HG03139 (cell line): ENCODE data around the gene PITHD1.
"Not testable (repeated sequence)": the region's sequence is repeated elsewhere in the genome, so short reads cannot be mapped to it uniquely, and the experiment has no call there.

ENCODE experiments used
- ATAC-seq: cut with Tn5 transposase; IDR thresholded peaks from one replicate; pipeline ENCODE4 v1.9.1; 2021; ENCODE audit not compliant: unreplicated experiment

PITHD1 gene

DNA sequence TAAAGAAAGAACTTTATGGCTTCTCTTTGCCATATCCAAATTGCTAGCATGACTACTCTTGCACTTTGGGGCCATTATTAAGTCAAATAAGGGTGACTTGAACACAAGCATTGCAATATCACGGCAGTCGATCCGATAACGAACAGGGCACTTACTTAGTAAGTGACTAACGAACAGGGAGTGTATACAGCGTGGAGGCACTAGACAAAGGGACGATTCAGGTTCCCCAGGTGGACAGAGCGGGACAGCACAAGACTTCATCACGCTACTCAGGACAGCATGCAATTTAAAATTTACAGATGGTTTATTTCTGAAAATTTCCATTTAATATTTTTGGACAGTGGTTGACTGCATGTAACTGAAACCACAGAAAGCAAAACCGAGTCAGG lies 5.4 kb upstream of the PITHD1 start:
- no peak for ATAC-seq

DNA sequence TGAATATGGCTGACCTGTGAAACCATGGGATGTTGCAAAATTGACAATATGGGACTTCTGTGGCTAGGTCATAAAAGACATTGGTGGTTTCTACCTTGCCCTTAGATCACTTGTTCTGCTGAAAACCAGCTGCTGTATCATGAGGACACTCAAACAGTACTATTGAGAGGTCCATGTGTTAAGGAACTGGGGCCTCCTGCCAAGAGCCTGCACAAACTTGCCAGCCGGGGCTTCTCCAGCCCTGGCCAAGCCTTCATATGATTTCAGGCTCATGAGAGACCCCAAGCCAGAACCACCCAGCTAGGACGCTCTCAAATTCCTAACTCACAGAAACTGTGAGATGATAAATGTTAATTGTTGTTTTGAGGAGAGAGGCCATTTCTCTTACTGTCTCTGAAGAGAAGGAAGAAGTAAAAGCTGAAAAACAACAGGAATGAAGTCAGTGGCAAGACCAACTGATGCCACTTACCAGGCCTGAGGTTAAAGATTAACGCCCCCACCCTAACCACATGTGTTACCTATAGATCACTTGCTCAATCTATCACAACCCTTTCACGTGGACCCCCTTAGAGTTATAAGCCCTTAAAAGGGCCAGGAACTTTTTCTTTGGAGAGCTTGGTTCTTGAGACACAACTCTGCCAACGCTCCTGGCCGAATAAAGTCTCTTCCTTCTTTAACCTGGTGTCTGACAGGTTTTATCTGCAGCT lies 3.9 kb upstream of the PITHD1 start:
- ATAC-seq = no peak

DNA sequence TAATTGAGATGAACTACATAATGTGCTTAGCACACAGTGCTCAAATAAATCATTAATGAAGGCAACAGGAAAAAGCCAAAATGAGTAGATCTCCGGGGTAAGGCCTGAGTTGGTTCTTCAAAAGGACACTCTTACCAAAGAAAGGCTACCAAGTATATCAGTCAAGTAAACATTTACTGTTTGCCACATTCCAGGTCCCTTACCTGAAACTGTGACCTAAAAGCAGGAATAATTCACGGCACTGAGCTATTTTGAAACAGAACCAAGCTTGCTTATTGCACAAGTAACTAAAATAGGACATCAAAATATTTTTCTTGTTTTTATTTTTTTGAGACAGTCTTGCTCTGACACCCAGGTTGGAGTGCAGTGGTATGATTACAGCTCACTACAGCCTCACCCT lies 2.0 kb upstream of the PITHD1 start:
- no peak for ATAC-seq

DNA sequence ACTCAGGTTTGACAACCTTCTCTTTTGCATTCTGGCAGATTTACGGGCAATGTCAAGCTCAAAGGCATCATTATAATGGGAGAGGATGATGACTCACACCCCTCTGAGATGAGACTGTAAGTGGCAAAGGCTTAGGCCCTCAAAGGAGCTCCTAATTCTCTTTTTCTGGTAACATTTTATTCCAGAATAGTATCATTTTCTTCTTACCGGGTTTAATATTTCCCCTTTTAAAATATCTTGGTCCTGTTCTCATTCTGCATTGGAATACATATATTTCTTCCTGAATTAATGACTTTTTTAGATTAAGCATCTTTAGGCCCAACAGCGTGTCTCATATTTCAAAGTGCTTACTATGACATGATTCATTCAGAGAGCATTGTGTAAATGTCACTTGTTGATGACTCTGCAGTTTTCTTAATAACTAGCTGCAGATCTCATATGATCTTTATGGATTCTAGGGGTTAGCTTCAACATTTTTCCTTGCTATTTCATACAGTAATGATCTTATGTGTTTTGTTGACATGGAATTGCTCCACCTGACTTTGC lies 1.7 kb downstream of the PITHD1 start:
- ATAC-seq = no peak

DNA sequence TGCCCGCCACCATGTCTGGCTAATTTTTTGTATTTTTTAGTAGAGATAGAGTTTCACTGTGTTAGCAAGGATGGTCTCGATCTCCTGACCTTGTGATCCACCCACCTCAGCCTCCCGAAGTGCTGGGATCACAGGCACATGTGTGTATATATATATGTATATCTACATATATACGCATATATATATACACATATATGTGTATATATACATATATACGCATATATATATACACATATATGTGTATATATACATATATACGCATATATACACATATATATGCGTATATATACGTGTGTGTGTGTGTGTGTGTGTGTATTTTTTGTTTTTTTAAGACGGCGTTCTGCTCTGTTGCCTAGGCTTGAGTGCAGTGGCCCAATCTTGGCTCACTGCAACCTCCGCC lies 4.9 kb downstream of the PITHD1 start:
- ATAC-seq = not testable (repeated sequence)

DNA sequence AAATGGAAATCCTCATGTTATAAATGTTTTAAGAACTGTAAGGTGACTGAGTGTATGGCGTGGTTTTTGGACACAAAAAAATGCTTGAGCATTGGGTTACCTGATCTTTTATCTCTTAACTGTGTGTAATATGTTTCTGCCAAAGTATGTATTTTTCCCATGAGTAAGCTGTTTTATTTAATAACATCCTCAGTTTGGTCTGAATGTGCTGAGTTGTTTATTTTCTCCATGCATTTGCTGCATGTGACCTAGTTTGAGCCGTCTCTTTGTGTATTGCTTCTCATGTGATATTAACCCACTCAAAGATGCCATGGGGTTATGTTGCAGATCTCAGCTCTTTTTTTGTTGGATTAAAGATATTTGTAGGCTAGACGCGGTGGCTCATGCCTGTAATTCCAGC lies 6.6 kb downstream of the PITHD1 start:
- ATAC-seq = no peak

DNA sequence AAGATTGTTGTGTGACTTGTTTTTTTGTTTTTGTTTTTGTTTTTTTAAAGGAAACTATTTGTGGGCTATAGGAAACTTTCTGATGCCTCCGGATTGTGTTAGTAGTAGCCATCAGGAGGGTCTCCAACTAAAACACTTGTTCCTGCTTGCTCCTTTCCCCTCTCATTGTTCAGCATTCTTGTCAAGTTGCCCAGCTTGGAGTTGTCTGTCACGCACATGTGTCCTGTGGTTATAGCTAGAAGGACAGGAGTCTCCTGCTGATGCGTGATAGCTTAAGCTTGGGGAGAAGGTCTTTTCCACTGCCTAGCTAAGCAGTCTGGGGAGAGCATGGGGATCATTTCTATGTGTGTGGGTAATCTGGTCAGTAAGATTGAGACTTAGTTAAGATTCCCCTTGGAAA lies 9.5 kb downstream of the PITHD1 start:
- no peak for ATAC-seq

DNA sequence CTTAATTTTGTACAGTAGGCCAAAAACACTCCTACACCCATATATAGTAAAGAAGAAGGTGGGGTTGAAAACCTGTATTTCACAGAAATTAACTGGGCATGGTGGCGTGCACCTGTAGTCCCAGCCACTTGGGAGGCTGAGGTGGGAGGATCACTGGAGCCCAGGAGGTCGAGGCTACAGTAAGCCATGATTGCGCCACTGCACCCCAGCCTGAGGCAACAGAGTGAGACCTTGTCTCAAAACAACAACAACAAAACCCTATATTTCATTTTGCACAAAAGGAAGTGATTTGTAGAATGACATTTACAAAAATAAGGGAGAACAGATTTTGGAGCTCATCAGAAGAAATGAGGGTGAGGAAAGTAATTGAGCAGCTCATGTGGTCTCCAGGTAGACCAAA lies 10.5 kb downstream of the PITHD1 start:
- ATAC-seq = no peak

DNA sequence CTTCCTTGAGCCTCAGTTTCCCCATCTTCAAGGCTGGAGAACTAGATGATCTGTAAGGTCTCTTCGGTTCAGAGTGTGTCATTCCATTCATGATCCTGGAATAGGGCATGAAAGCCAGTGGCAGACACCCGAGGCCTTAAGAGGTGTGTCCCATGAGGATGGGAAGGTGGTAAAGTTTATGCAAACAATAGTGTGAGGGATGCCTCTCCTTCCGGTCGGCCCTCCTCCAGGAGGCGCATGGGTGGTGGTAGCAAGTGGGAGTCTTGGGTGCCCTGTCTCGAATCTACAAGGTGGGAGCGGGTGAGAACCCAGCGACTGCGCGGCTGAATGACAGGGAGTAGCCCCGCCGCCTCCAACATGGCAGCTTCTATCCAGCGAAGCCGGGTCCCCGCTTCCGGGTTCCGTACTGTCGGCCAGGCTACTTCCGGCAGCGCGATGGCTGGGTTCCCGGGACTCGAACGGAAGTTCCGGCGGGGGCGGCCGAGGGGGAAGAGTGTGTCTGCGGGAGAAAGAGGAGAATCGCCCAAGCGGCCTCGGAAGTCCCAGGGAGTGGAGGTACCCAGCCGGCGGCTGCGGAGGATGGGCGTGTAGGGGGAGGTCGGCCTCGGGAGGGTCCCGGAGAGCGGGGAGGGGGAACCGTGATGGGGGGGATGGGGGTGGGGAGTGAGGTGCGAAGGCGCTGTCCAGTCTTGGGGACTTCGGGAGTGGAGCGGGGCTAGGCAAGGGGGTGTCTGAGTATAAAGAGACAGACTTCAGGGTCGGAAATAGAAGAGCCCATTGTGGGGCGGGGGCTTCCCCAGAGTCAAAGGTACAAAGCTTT lies 12.7 kb downstream of the PITHD1 start, which contains the start of gene LYPLA2:
LYPLA2 (plus strand) TSS at position 450 of the 820 bp plus-strand sequence. CDS start 1,538 bp downstream, outside the sequence.
- peak; percentile 66 for ATAC-seq

DNA sequence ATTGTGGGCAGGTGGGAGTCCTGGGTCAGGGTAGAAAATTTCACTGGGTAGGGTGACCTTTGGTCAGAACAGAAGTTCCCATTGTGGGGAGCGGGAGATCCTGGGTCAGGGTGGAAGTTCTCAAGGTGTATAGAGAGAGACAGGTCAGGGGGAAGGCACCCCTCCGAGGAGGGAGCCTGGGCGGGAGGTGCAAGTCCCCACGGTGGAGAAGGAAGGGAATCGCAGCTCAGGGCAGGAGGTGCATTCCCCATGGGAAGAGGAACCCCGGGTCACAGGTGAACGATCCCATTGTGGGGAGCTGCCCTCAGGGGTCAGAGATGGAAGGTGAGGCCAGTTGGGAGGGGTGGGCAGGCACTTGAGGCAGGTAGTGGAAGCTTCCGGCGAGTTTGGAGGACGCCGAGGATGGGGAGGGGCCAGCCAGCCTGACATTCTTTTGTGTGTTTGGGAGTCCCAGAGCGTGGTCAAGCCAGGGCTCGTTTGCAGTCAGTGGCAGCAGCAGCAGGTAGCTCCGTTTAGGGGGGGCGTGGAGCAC lies 13.4 kb downstream of the PITHD1 start:
- ATAC-seq = no peak

DNA sequence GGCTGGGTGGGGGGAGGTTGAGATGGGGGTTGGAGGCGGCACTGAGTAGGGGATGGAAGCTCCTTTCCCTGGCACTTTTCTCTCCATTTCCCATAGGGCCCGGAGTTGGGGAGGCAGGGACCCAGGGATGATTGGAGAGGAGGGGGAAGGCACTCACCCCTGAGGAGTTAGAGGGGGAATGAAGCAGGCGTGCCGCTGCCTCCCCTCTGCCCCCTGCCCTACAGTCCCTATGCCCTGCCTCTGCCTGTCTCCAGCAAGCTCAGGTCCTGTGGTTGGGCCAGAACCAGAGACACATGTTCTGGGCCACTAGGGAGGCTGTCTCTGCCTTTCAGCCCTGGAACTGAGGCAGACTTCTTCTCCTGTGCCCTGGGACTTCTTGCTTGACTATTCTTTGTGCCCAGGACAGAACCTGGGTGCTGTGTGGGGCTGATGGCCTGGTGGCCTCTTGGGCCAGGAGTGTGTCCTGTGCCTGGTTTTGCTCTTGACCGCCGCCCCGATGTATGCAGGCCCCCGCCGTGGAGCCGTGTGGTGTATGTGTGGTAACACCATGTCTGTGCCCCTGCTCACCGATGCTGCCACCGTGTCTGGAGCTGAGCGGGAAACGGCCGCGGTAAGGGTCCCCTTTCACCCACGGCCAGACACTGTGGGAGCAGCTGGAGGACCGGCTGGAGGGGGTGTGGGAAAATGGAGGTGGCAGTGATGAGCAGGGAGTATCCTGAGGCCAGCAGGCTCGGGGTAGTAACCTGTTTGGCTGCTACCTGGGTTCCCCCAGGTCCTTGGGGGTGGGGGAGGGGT lies 14.1 kb downstream of the PITHD1 start:
- ATAC-seq = no peak

DNA sequence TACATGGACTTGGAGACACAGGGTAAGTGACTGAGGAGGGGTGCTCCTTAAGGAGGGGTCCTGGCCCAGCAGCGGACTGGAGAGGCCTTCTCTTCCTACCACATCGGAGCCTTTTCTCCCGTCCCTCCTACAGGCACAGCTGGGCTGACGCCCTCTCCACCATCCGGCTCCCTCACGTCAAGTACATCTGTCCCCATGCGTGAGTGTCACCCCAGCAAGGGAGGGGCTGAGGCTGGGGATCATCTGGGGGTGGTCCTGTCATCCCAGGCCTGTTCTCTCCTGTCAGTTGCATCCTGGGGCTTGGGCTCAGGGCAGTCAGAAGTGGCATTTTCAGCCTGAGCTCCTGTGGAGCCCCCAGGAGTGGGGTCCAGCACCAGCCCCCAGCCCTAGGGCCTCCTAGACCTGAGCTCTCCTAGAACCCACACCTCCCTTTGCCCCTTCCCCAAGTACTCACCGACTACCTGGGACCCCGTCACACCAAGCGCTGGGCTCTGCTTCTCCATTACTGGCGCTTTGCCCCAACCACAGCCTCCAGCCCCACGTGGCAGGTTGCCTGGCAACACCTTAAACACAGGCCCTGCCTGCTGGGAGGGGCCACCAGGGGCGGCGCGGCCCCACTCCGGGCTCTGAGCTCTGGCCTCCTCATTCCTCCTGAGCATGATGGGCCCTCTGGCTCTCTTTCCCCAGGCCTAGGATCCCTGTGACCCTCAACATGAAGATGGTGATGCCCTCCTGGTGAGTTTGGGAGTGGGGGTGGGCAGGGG lies 15.0 kb downstream of the PITHD1 start:
- ATAC-seq = no peak

DNA sequence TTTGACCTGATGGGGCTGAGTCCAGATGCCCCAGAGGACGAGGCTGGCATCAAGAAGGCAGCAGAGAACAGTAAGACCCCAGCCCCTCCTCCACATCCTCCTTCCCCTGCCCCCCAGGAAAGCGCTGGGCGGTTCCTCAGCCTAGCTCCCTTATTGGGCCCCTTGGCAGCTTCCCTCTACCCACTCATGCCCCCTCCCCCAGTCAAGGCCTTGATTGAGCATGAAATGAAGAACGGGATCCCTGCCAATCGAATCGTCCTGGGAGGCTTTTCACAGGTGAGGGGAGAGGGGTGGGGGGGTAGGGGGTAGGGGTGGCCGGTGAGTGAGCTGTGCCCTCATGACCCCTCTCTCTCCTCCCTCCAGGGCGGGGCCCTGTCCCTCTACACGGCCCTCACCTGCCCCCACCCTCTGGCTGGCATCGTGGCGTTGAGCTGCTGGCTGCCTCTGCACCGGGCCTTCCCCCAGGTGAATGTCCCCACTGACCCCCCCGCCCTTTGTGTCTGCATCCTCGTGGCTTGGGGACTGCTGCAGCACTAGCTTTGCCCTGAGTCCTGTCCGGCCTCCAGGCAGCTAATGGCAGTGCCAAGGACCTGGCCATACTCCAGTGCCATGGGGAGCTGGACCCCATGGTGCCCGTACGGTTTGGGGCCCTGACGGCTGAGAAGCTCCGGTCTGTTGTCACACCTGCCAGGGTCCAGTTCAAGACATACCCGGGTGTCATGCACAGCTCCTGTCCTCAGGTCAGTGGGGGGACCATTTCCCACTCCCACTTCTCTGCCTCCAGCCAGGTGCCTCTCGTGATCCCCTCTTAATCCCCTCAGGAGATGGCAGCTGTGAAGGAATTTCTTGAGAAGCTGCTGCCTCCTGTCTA lies 15.9 kb downstream of the PITHD1 start:
- no peak for ATAC-seq

DNA sequence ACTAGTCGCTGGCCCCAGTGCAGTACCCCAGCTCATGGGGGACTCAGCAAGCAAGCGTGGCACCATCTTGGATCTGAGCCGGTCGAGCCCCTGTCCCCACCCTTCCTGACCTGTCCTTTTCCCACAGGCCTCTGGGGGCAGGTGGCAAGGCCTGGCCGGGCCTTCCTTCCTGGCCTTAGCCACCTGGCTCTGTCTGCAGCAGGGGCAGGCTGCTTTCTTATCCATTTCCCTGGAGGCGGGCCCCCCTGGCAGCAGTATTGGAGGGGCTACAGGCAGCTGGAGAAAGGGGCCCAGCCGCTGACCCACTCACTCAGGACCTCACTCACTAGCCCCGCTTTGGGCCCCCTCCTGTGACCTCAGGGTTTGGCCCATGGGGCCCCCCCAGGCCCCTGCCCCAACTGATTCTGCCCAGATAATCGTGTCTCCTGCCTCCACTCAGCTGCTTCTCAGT lies 16.5 kb downstream of the PITHD1 start:
- ATAC-seq = not testable (repeated sequence)

DNA sequence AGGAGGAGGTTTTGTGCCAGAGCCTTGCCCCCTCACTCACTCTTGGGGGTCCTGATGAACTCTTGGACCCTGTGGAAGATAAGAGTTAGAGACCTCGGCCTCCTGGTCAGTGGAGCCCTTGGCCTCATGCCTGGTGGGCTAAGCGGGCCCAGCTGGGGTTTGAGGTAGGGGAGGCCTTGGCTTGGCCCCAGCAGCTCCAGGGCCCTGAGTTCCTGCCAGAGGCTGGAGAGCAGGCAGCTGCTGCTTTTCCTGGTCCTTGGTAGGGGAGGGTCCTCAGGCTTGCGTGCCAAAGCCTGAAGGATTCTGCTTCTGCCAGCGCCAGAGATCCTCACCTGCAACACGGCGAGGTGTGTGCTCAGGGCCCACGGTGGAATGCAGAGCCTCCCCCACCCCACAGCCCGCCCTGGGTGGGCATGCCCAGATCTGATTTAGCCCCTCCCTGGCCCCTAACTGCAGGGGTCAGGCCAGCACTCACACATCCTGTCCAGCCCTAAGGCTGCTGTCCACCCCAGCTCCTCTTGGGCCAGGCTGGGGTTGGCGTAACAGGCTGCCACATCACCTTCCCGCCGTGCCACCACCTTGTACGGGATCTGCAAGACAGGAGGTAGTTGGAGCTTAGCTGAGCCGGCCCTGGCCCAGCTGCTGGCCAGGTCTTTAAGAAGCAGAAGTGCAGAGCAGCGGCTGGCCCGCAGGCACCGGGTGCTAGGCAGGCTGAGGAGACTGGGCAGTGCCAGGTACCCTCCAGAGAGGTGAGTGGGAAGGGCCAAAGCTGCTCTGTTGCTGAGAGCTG lies 17.7 kb downstream of the PITHD1 start:
- no peak for ATAC-seq

DNA sequence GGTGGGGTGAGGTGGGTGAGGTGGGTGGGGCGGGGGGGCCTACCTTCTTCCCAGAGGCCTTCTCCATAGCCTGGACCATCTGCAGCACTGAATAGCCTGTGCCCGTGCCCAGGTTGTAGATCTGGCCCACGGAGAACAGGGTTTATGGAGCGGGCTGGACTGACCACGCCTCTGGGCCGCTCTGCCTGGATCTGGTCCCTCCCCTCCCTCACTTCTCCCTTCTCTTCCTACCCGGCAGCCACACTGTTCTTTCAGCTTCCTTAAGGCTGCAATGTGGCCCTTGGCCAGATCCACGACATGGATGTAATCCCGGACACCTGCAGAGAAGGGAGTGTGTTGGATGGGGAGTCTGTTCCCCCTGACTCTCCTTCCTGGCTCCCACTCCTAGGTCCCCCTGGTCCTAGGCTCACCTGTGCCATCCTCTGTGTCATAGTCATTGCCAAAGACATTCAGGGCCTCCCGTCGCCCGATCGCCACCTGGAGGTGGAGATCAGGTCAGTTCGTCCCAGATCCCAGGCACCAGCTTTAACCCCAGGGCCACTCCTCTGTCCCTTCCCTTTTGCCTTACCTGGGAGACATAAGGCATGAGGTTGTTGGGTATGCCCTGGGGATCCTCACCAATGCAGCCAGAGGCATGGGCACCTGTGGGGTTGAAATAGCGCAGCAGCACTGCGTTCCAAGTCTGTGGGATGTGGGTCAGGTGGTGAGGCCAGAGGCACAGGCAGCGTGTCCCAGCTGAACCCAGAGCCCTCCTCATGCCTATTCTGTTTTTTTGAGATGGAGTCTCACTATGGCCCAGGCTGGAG lies 18.5 kb downstream of the PITHD1 start:
- no peak for ATAC-seq
